Bronchial epithelial cell (primary cell): Measurements from ENCODE around the gene BLTP1. TPM values are rescaled to one million over a fixed set of nuclear protein-coding genes. Genes with fewer than 3 reads are reported as not detected.

Source experiments
- DNase-seq: peaks from one replicate; pipeline ENCODE4 v3.0.0-alpha.2; 2010; ENCODE audit warnings: low read depth
- FAIRE-seq: peaks from 2 replicates; lab custom pipeline; 2011; peaks lifted over from hg19 to GRCh38; lab: Jason Lieb, UNC
- H3K27me3 ChIP-seq: 2 replicates; pipeline ENCODE4 v1.5.1; 2011; ENCODE audit warnings: low read length; ENCODE audit not compliant: control insufficient read depth, insufficient read depth
- H3K36me3 ChIP-seq: 2 replicates; pipeline ENCODE4 v1.5.1; 2011; ENCODE audit warnings: low read length; ENCODE audit not compliant: control insufficient read depth, insufficient read depth
- H3K4me3 ChIP-seq: 2 replicates; pipeline ENCODE4 v1.5.1; 2011; ENCODE audit warnings: mild to moderate bottlenecking, low read depth, low read length, control low read depth
- CTCF ChIP-seq: IDR thresholded peaks from 2 replicates; pipeline ENCODE4 v1.5.1; 2011; ENCODE audit warnings: mild to moderate bottlenecking, moderate library complexity, low read length, control low read depth, inconsistent platforms; ENCODE audit not compliant: insufficient read depth, severe bottlenecking
- total RNA-seq: library from RNA; depleted of rRNA; stranded (reverse); fragments of >200 nt; gene quantifications from 2 replicates; pipeline ENCODE4 v1.2.1, GENCODE V29; 2014

Gene BLTP1
- total RNA-seq, 1 donor from 2014 or later = 46.1 TPM

GRCh38 chr4:122139139-122139538 lies 13.0 kb upstream of the BLTP1 start:
- no peak overlapping the region for H3K4me3 ChIP-seq
- no peaks in the 10 kb centered on the region for H3K36me3 ChIP-seq
- TF ChIP-seq CTCF = no peak
- DNase-seq (no peak), FAIRE-seq (no peak)
- H3K27me3 ChIP-seq = no peaks in the 10 kb centered on the region

- no peaks in the 10 kb centered on the region for H3K36me3 ChIP-seq
- no peak overlapping the region for H3K4me3 ChIP-seq
- H3K27me3 ChIP-seq = no peaks in the 10 kb centered on the region
- TF ChIP-seq CTCF = no peak
- no peak for FAIRE-seq
- no peak for DNase-seq
Observed at GRCh38 chr4:122140834-122141233, 11.3 kb upstream of the BLTP1 start.

- TF ChIP-seq CTCF = no peak
- no peak overlapping the region for H3K4me3 ChIP-seq
- DNase-seq (no peak), FAIRE-seq (no peak)
- no peaks in the 10 kb centered on the region for H3K36me3 ChIP-seq
- no peaks in the 10 kb centered on the region for H3K27me3 ChIP-seq
Observed at GRCh38 chr4:122142687-122143086, 9.4 kb upstream of the BLTP1 start.

GRCh38 chr4:122146652-122147051 lies 5.5 kb upstream of the BLTP1 start:
- no peak for FAIRE-seq

GRCh38 chr4:122150931-122151330 lies 1.2 kb upstream of the BLTP1 start:
- FAIRE-seq = no peak
- Histone ChIP-seq H3K27me3 (no peaks in the 10 kb centered on the region), H3K36me3 (no peaks in the 10 kb centered on the region), H3K4me3 (no peak overlapping the region)
- no peak for TF ChIP-seq CTCF
- DNase-seq = no peak

More at GRCh38 chr4:122146652-122147051, 5.5 kb upstream of the BLTP1 start:
- no peak for TF ChIP-seq CTCF
- no peak for DNase-seq
- Histone ChIP-seq H3K4me3 (no peak overlapping the region), H3K36me3 (no peaks in the 10 kb centered on the region), H3K27me3 (no peaks in the 10 kb centered on the region)

- no peaks in the 10 kb centered on the region for H3K36me3 ChIP-seq
- DNase-seq (peak; percentile 18), FAIRE-seq (no peak)
- TF ChIP-seq CTCF = no peak
- H3K27me3 ChIP-seq = no peaks in the 10 kb centered on the region
- peak overlapping the region; percentile 95 for H3K4me3 ChIP-seq
Observed at GRCh38 chr4:122152711-122153226, 638 bp downstream of the BLTP1 start.
